Right lobe of liver (tissue), 6 donors: Measurements from ENCODE around the gene SET. TPM values are rescaled to one million over a fixed set of nuclear protein-coding genes. Genes with fewer than 3 reads are reported as not detected.

Experiments used
- ATAC-seq, 4 donors: fragments of 200-7000 bp; cut with Tn5 transposase; one replicate each; pipeline ENCODE4 v1.9.1; 2020; ENCODE audit warnings: mild to moderate bottlenecking in 4 of 4, moderate library complexity in 4 of 4
- DNase-seq, 3 donors: peaks; one replicate each; pipeline ENCODE4 v3.0.0-alpha.2; 2020
- H3K27ac ChIP-seq, 3 donors: fragments of 200-600 bp; one replicate each; pipeline ENCODE4 v1.8.0; 2022
- H3K27me3 ChIP-seq, 2 donors: fragments of 200-600 bp; one replicate each; pipeline ENCODE4 v1.8.0; 2022
- H3K36me3 ChIP-seq, 4 donors: fragments of 200-600 bp; sonication (generic) in 1 of 4; one replicate each; pipeline versions ENCODE4 v1.5.1 to v1.8.0; 2017 to 2022; ENCODE audit warnings: control low read depth in 1 of 4
- H3K4me1 ChIP-seq, 4 donors: fragments of 200-600 bp; sonication (generic) in 1 of 4; one replicate each; pipeline versions ENCODE4 v1.5.1 to v1.8.0; 2017 to 2022; ENCODE audit warnings: control low read depth in 1 of 4
- H3K4me3 ChIP-seq, 3 donors: fragments of 200-600 bp; one replicate each; pipeline ENCODE4 v1.8.0; 2022
- H3K9me3 ChIP-seq, 4 donors: fragments of 200-600 bp; sonication (generic) in 1 of 4; one replicate each; pipeline versions ENCODE4 v1.5.1 to v1.8.0; 2017 to 2022; ENCODE audit warnings: control low read depth in 1 of 4
- POLR2A ChIP-seq: fragments of 450-650 bp; IDR thresholded peaks from one replicate; pipeline ENCODE4 v1.6.1; 2017; ENCODE audit warnings: antibody characterized with exemption, mild to moderate bottlenecking
- WGBS: methylation state at CpG from one replicate; pipeline ENCODE4 v1.1.6; 2018; ENCODE audit warnings: low coverage, low lambda C conversion rate; ENCODE audit not compliant: insufficient coverage; ENCODE audit errors: missing lambda C conversion rate; 5-methylcytosine and 5-hydroxymethylcytosine counted together
- intact Hi-C, 2 donors: fragments of 100-400 bp; cut with DNase I; formaldehyde crosslinking; loops; one replicate each; pipeline versions ENCODE4 v1.11.2 to v1.14.1; 2022
- total RNA-seq, 6 experiments: library from RNA; depleted of rRNA in 2 of 6; stranded (reverse); fragments of >200 nt in 2 of 6; fragmentation: NEBNext Ultra II Directional in 3 of 6; extraction: Animal tissue kit (Norgen Biotek cat#: 25700) in 3 of 6; gene quantifications; one replicate each; pipeline versions ENCODE4 v1.1.0 to v1.2.4, GENCODE V29; 2016 to 2023
- TF ChIP-seq, protein P1 (sequence below), 4 donors: fragments of 200-600 bp in 3 of 4; fragments of 450-650 bp in 1 of 4; IDR thresholded peaks; one replicate each; pipeline versions ENCODE4 v1.5.1 to v1.8.0; 2016 to 2022; ENCODE audit warnings: antibody characterized with exemption in 4 of 4, mild to moderate bottlenecking in 2 of 4
- donor health status: DM: no; HTN: yes; CAD: no.
- donor health status: DM: no; HTN: no; CAD: no.
- donor health status: DM: no; HTN: no; CAD: no.
- donor health status: DM: no; HTN: yes; CAD: no.
- donor health status: DM: no; HTN: yes; CAD: no.

Gene SET
- total RNA-seq, 6 experiments from 2014 or later, result 57.4 to 110 (median 82.6) TPM

- peaks cover 0 to 21% (median 8%) of the 10 kb centered on the region in 4 donors for H3K36me3 ChIP-seq
Measured at GRCh38 chr9:128731093-128731492, 42.1 kb downstream of the SET start.

GRCh38 chr9:128731691-128732090 lies 42.7 kb downstream of the SET start:
- 67% methylated on average over 3 of the region's 9 CpGs for WGBS
- TF ChIP-seq POLR2A, result no peak
- TF ChIP-seq, protein P1, sequence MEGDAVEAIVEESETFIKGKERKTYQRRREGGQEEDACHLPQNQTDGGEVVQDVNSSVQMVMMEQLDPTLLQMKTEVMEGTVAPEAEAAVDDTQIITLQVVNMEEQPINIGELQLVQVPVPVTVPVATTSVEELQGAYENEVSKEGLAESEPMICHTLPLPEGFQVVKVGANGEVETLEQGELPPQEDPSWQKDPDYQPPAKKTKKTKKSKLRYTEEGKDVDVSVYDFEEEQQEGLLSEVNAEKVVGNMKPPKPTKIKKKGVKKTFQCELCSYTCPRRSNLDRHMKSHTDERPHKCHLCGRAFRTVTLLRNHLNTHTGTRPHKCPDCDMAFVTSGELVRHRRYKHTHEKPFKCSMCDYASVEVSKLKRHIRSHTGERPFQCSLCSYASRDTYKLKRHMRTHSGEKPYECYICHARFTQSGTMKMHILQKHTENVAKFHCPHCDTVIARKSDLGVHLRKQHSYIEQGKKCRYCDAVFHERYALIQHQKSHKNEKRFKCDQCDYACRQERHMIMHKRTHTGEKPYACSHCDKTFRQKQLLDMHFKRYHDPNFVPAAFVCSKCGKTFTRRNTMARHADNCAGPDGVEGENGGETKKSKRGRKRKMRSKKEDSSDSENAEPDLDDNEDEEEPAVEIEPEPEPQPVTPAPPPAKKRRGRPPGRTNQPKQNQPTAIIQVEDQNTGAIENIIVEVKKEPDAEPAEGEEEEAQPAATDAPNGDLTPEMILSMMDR (IDR thresholded peaks at IDR 0.05), result no peak
- DNase-seq (no peak), ATAC-seq (peak in 1 of 4 donors; percentile 4)
- no peaks in the 10 kb centered on the region for H3K27me3 ChIP-seq
- H3K36me3 ChIP-seq, result peaks cover 0 to 21% (median 8%) of the 10 kb centered on the region in 4 donors
- H3K9me3 ChIP-seq, result no peaks in the 10 kb centered on the region
- no peak overlapping the region for H3K4me3 ChIP-seq
- intact Hi-C loops, result no loop called here
- H3K27ac ChIP-seq, result no peak overlapping the region
- no peaks in the 10 kb centered on the region for H3K4me1 ChIP-seq

More at GRCh38 chr9:128731093-128731492, 42.1 kb downstream of the SET start:
- Histone ChIP-seq H3K4me1 (no peaks in the 10 kb centered on the region), H3K27me3 (no peaks in the 10 kb centered on the region), H3K27ac (no peak overlapping the region), H3K4me3 (no peak overlapping the region), H3K9me3 (no peaks in the 10 kb centered on the region)
- 93% methylated on average over 8 of the region's 13 CpGs for WGBS
- ATAC-seq (no peak), DNase-seq (no peak)
- TF ChIP-seq, protein P1 (IDR thresholded peaks at IDR 0.05), result no peak
- TF ChIP-seq POLR2A, result no peak
- intact Hi-C loops, result no loop called here

DNA sequence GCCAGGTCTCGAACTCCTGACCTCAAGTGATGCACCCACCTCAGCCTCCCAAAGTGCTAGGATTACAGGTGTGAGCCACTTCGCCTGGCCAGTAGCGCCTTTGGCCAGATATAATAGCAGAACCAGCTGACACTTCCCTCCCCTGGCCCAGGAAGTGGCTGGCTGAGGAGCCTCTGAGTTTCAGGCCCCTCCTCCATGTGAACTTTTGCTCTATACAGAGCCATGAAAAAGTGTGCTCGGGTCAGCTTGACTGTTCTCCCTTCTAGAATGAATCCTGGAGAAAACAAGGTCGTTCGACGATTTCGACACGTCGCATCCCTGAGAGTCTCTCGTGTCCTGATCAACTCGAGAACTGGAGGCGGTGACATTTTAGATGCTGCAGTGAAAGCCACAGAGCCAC lies 43.6 kb downstream of the SET start:
- WGBS, result 72% methylated on average over 9 of the region's 13 CpGs
- Histone ChIP-seq H3K36me3 (peaks cover 0 to 21% (median 9%) of the 10 kb centered on the region in 4 donors), H3K9me3 (no peaks in the 10 kb centered on the region), H3K4me1 (no peaks in the 10 kb centered on the region), H3K4me3 (no peak overlapping the region), H3K27me3 (no peaks in the 10 kb centered on the region), H3K27ac (no peak overlapping the region)
- intact Hi-C loops, result no loop called here
- no peak for TF ChIP-seq POLR2A
- TF ChIP-seq, protein P1 (IDR thresholded peaks at IDR 0.05), result no peak
- no peak for DNase-seq
- no peak for ATAC-seq

GRCh38 chr9:128733256-128733655 lies 44.2 kb downstream of the SET start:
- Histone ChIP-seq H3K36me3 (peaks cover 0 to 21% (median 9%) of the 10 kb centered on the region in 4 donors), H3K4me1 (no peaks in the 10 kb centered on the region), H3K27me3 (no peaks in the 10 kb centered on the region), H3K9me3 (no peaks in the 10 kb centered on the region), H3K4me3 (no peak overlapping the region), H3K27ac (no peak overlapping the region)
- DNase-seq (peak in 2 of 3 donors; percentile 71), ATAC-seq (peak; percentile 82 to 92 (median 88))
- TF ChIP-seq, protein P1 (IDR thresholded peaks at IDR 0.05), result peak; percentile 43 to 76 (median 69)
- TF ChIP-seq POLR2A, result no peak
- 26% methylated on average over 4 of the region's 9 CpGs for WGBS
- intact Hi-C loops, result no loop called here

DNA sequence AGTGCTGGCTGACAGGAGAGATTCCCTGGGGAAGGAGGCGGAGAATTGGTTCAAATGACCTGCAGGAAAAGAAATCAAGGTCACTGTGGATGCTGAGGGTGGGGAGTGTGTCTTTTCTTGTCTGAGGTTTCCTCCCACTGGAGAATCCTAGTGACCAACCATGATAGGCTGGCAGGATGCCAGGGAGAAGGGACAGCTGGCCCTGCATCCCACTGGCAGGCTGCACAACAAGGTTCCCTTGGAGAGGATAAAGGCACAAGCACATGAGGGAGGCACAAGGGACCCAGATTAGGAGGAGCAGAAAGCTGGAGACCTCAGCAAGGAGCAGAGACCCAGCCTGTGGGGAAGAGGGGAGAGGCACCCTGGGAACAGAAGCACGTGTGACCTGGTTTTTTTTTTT lies 46.4 kb downstream of the SET start:
- DNase-seq (no peak), ATAC-seq (no peak)
- no peaks in the 10 kb centered on the region for H3K4me1 ChIP-seq
- no peaks in the 10 kb centered on the region for H3K9me3 ChIP-seq
- H3K27me3 ChIP-seq, result no peaks in the 10 kb centered on the region
- H3K27ac ChIP-seq, result no peak overlapping the region
- intact Hi-C loops, result no loop called here
- no peak for TF ChIP-seq POLR2A
- TF ChIP-seq, protein P1 (IDR thresholded peaks at IDR 0.05), result no peak
- H3K36me3 ChIP-seq, result peaks cover 0 to 28% (median 14%) of the 10 kb centered on the region in 4 donors
- 83% methylated on average over 1 of the region's 2 CpGs for WGBS
- H3K4me3 ChIP-seq, result no peak overlapping the region
